Measurements from ENCODE around the gene GSK3A.

GSK3A gene

GRCh38 chr19:42268142-42268703, 25.8 kb upstream of the GSK3A start (continued):
- TF ChIP-seq ZSCAN18 (tag by site-specific recombination; IDR thresholded peaks at IDR 0.05): 0 out of 2 replicates have a peak, but pooled peaks have one; percentile 9
- no peak for TF ChIP-seq ZNF37A (tag by site-specific recombination; IDR thresholded peaks at IDR 0.05)
- no peak for TF ChIP-seq ZNF138 (tag by site-specific recombination; IDR thresholded peaks at IDR 0.05; ENCODE audit: borderline replicate concordance)
- TF ChIP-seq ZNF48 (tag by site-specific recombination; IDR thresholded peaks at IDR 0.05): no peak
- TF ChIP-seq ZNF292 (tag by site-specific recombination; IDR thresholded peaks at IDR 0.05; ENCODE audit: borderline replicate concordance, low read depth): no peak
- no peak for TF ChIP-seq AEBP2 (tag by site-specific recombination; IDR thresholded peaks at IDR 0.05; ENCODE audit: borderline replicate concordance)
- no peak for TF ChIP-seq ZNF146 (tag by site-specific recombination; IDR thresholded peaks at IDR 0.05)
- no peak; the same call in 1 of the 2 replicates for TF ChIP-seq ZNF518A (tag by site-specific recombination; conservative IDR thresholded peaks at IDR 0.05; ENCODE audit: low read depth)
- TF ChIP-seq ZNF248 (tag by site-specific recombination; IDR thresholded peaks at IDR 0.05): no peak
- no peak; the same call in 1 of the 2 replicates for TF ChIP-seq ZNF366 (tag by site-specific recombination; conservative IDR thresholded peaks at IDR 0.05)
- TF ChIP-seq ZBTB7A (tag by site-specific recombination; IDR thresholded peaks at IDR 0.05; ENCODE audit: low read depth): no peak
- peak; percentile 98 for TF ChIP-seq ZXDB (tag by site-specific recombination; IDR thresholded peaks at IDR 0.05)
- TF ChIP-seq MYNN (tag by site-specific recombination; IDR thresholded peaks at IDR 0.05; ENCODE audit: borderline replicate concordance): no peak
- no peak; the same call in 1 of the 2 replicates for TF ChIP-seq EGR2 (tag by site-specific recombination; IDR thresholded peaks at IDR 0.05; ENCODE audit: low read depth)
- no peak for TF ChIP-seq ZNF426 (tag by site-specific recombination; IDR thresholded peaks at IDR 0.05)
- no peak for TF ChIP-seq CTCF (tag by site-specific recombination; IDR thresholded peaks at IDR 0.05)
- TF ChIP-seq ZNF701 (tag by site-specific recombination; IDR thresholded peaks at IDR 0.05): no peak
- TF ChIP-seq ZNF580 (tag by site-specific recombination; IDR thresholded peaks at IDR 0.05): peak; percentile 42; the same call in 1 of the 2 replicates
- TF ChIP-seq SP7 (tag by site-specific recombination; IDR thresholded peaks at IDR 0.05): peak; percentile 92
- TF ChIP-seq ZNF23 (tag by site-specific recombination; IDR thresholded peaks at IDR 0.05; ENCODE audit: borderline replicate concordance): no peak
- TF ChIP-seq ZNF514 (tag by site-specific recombination; IDR thresholded peaks at IDR 0.05): no peak
- 0 out of 2 replicates have a peak, but pooled peaks have one; percentile 4 for TF ChIP-seq ZBTB20 (tag by site-specific recombination; IDR thresholded peaks at IDR 0.05)
- no peak for TF ChIP-seq GFI1B (tag by site-specific recombination; IDR thresholded peaks at IDR 0.05)
- no peak for TF ChIP-seq ZNF596 (tag by site-specific recombination; IDR thresholded peaks at IDR 0.05)
- no peak for TF ChIP-seq HOXD13 (CRISPR knock-in tag; IDR thresholded peaks at IDR 0.05; ENCODE audit: borderline replicate concordance)
- TF ChIP-seq ZNF645 (tag by site-specific recombination; IDR thresholded peaks at IDR 0.05): no peak
- no peak for TF ChIP-seq OVOL3 (tag by site-specific recombination; IDR thresholded peaks at IDR 0.05)
- no peak for TF ChIP-seq ZNF121 (tag by site-specific recombination; IDR thresholded peaks at IDR 0.05)
- TF ChIP-seq ZNF561 (tag by site-specific recombination; IDR thresholded peaks at IDR 0.05; ENCODE audit: borderline replicate concordance): no peak
- TF ChIP-seq ZNF571 (tag by site-specific recombination; IDR thresholded peaks at IDR 0.05): no peak
